Measurements from ENCODE around the gene TRMT44.

The TRMT44 gene

GRCh38 chr4:8434251-8435073 lies 6.1 kb upstream of the TRMT44 start:
- DNase-seq (ENCODE audit: low spot score), result no peak

DNA sequence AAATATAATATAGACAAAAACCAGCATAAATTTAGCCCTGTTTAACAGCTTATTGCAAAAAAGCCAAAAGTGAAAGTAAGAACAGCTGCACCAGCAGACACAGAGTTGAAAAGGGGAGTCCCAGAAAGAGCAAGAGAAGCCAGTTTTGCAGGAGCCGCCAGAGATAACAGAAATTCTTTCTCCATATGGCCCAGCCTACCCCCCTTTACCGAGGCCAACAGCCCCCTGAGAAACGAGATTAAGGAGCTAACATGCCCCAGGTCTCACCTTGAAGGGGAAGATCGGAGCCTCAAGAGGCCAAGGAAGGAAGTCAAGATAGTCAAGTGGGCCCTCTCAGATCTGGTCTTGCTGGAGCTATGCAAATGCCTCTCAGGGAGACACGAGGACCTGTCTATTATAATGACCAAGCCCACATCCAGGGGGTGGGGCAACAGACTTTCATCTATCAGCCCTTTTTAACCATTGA lies 4.9 kb upstream of the TRMT44 start:
- no peak for DNase-seq (ENCODE audit: low spot score)

DNA sequence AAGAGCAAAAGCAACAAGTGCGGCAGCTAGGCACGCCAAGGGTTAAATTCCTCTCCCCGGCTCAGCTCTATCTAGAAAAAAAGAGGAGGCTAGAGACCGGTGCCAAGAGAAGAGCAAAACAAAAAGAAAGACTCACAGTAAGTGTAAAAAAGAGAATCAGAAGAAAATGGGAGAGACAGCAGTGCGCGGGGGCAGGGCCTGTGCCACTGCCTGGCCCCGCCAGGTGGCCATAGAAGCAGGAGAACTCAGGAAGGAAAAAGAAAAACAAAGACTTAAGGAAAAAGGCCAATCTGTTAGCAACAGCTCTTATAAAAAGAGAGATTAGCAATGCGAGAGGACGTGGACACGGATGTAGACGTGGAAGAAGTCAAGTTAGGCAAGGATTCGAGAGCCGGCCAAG lies 3.3 kb upstream of the TRMT44 start:
- no peak for DNase-seq (ENCODE audit: low spot score)

GRCh38 chr4:8438743-8439142 lies 1.8 kb upstream of the TRMT44 start:
- DNase-seq (ENCODE audit: low spot score), result no peak

DNA sequence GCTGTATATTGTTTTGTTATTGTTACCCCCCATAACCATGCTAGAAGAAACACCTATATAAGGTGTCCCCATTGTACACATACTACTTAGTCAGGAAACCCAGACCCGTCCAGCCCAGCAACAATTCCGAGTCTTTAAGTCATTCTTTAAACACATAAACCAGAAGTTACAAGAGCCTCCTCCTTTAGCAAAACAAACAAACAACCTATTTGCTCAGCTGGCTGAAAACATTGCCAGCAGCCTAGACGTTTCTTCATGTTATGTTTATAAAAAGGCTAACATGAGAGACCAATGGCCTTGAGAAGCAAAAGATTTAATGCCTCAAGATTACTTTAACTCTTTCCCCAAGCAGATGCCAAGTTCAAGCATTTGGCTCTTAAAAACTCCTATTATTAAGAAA lies 1.4 kb upstream of the TRMT44 start:
- no peak for DNase-seq (ENCODE audit: low spot score)

- DNase-seq (ENCODE audit: low spot score), result no peak
Measured at GRCh38 chr4:8439914-8440491, 574 bp upstream of the TRMT44 start.

DNA sequence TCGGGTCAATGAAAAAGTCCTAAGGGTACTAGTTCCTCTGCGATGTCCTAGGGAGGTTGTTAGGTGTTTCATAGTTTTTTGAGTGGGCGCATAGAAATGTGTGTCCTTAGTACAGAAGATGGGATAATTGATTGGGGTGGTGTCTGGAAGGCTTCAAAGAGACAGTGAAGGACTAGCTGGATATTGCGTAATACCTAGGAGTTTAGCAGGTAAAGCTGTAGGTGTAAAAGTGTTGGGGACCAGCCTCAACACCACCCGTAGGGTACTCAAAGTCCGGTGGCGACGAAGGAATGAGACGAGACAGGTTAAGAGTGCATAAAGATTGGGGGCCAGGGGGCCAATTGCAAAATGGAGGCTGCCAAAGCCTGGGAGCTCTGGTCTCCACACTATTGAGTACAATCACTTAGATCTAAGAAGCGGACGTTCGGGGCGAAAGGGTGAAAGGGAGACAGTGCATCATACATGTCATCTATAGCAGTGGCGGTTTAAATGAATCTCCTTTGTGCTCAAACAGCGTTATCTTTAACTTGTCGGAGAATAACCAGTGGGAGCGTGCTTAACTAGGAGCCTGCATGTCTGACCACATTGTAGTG lies 1.0 kb downstream of the TRMT44 start:
- no peak for DNase-seq (ENCODE audit: low spot score)

- no peak for DNase-seq (ENCODE audit: low spot score)
Measured at GRCh38 chr4:8442596-8443358, 2.2 kb downstream of the TRMT44 start.

GRCh38 chr4:8443801-8444200 lies 3.2 kb downstream of the TRMT44 start:
- DNase-seq (ENCODE audit: low spot score), result no peak

GRCh38 chr4:8446122-8446521 lies 5.5 kb downstream of the TRMT44 start:
- no peak for DNase-seq (ENCODE audit: low spot score)

- no peak for DNase-seq (ENCODE audit: low spot score)
Measured at GRCh38 chr4:8451440-8452182, 11.0 kb downstream of the TRMT44 start.

DNA sequence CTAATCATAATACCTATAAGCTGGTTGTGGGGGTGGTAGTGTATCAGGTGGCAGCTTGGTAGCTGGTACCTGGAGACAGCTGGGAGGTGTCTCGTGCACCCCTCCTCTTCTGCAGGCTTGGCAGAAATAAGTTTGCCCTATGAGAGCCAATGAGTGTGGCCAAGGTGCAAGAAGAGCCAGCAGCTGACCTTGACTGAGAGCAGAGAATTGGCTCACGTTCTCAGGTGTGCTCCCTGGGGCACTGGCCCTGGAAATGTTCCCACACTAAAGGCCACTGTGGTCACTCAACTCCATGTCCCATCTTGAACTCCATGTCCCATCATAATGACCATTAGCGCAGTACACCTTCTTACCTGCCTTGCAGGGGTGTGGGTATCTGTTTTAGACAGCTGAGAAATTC lies 13.4 kb downstream of the TRMT44 start:
- DNase-seq (ENCODE audit: low spot score), result no peak

DNA sequence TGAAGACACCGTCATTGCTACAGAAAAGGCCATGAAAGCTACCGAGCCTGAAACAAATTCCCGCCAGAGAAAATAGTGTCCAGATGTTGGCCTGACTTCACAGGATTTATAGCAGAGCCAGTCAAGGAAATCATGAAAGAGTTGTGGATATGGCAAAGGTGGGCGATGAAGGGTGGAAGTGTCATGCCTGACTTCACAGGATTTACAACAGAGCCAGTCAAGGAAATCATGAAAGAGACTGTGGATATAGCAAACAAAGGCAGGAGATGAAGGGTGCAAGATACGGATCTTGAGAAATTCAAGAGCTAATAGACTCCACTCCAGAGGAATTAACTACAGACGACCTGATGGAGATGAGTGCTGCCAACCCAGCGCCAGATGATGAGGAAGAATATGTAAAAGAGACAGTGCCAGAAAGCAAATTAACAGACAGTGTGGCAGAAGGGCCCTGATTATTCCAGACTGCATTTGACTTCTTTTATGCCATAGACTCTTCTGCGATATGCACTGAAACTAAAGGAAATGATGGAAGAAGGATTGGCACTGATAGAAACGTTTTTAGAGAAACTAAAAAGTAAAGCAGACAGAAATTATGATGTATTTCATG lies 17.2 kb downstream of the TRMT44 start:
- no peak for DNase-seq (ENCODE audit: low spot score)

DNA sequence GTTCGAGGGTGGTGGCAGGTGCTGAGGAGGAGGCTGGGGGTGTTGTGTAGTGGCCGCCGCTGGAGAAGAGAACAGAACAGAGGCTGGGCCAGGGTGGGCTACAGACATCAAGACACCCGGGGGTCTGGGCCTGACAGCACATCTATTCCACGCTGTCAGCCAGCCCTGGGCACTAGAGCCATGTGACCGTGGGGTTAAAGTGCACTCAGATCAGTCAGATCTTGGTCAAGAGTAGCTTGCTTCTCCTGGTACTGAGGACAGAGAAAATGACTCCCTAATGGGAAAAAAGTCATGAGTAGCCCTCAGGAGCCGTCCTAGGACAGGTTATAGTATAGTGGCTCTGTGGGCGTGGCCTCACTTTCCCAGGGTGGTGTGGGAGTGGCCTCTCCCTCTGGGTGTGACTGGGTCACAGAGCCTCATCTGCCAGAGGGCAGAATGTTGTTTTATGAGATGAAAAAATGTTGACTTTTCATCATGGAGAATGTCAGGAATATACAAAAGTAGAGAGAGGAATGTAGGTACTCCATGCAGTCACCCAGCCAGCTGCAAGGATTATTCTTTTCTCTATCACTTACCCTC lies 19.4 kb downstream of the TRMT44 start:
- DNase-seq (ENCODE audit: low spot score), result no peak

DNA sequence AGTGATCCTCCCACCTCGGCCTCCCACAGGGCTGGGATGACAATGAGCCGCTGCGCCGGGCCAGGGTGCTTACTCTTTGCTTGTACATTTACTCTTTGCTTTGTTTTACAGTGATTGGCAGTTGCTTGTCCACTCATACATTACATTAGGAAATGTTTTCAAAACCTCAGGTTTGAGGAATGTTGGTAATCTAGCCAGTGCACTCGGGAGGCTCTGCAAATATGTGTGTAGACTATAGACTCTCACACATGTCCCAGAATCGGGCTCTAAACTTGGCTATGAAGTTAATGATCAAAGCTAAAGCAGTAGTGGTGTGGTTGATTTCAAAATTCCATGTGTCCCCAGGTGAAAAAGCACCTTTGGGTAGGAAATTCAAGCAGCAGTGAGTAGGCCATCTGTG lies 20.5 kb downstream of the TRMT44 start:
- no peak for DNase-seq (ENCODE audit: low spot score)

- no peak for DNase-seq (ENCODE audit: low spot score)
Measured at GRCh38 chr4:8461616-8462015, 21.0 kb downstream of the TRMT44 start.

DNA sequence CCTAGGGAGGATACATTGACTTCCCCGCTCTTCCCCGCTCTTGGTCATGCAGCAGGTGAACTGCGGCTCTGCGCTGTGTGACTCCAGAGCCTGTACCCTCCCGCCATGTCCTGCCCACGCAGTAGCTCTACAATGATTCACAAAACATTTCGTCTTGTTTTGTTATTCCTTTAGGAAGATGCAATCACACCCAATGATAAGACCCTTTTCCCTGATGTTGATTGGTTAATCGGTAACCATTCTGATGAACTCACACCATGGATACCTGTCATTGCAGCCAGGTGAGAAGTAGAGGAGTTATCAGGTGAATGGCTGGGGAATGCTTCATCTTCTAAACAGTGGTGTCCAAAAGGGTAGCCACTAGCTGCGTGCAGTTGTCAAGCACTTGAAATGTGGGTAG lies 23.2 kb downstream of the TRMT44 start:
- no peak for DNase-seq (ENCODE audit: low spot score)

DNA sequence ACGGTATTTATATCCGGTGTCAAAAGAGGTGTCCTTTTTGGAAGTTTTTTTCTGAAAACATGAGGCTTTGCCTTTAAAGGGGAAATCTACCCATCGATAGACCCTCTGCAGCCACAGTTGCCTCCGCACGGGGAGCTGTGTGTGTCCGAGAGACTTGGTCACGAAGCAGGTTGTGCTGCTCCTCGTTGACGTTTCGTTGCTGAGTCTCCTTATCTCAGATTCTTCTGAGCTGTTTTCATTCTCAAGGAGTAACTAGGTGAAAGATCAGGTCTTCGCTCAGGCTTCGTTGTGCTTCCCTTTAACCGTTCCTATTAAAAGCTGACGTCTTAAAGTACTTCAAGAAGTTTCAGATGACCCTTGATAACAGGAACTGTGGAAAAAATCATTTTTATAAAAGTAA lies 23.8 kb downstream of the TRMT44 start:
- DNase-seq (ENCODE audit: low spot score), result no peak

- DNase-seq (ENCODE audit: low spot score), result no peak
Measured at GRCh38 chr4:8465615-8466611, 25.3 kb downstream of the TRMT44 start.

GRCh38 chr4:8467016-8467415 lies 26.4 kb downstream of the TRMT44 start:
- no peak for DNase-seq (ENCODE audit: low spot score)

All from ecto neural progenitor cell (in vitro differentiated cells).